GM23338 (cell line): Measurements from ENCODE around the gene R3HCC1L. TPM values are rescaled to one million over a fixed set of nuclear protein-coding genes. Genes with fewer than 3 reads are reported as not detected.

Experiments used
- ATAC-seq: fragments of 200-7000 bp; cut with Tn5 transposase; 3 replicates; pipeline ENCODE4 v1.9.1; 2020
- DNase-seq: peaks from one replicate; pipeline ENCODE4 v3.0.0-alpha.2; 2015; ENCODE audit warnings: low spot score
- H2AFZ ChIP-seq: fragments of 200-600 bp; sonication (generic); 2 replicates; pipeline ENCODE4 v1.8.0; 2016; ENCODE audit warnings: antibody characterized with exemption, mild to moderate bottlenecking, moderate library complexity
- H3F3A ChIP-seq: fragments of 200-600 bp; sonication (generic); replicated peaks from 2 replicates; pipeline ENCODE4 v1.8.0; 2017; ENCODE audit warnings: antibody characterized with exemption, mixed run types, low read depth
- H3K27ac ChIP-seq: fragments of 200-600 bp; sonication (generic); 2 replicates; pipeline ENCODE4 v1.6.1; 2016; ENCODE audit warnings: low read depth
- H3K27me3 ChIP-seq: fragments of 200-600 bp; sonication (generic); 2 replicates; pipeline ENCODE4 v1.8.0; 2016; ENCODE audit warnings: mild to moderate bottlenecking, mixed run types, moderate library complexity; ENCODE audit not compliant: insufficient read depth
- H3K36me3 ChIP-seq: fragments of 200-600 bp; sonication (generic); 2 replicates; pipeline ENCODE4 v1.8.0; 2016; ENCODE audit warnings: mild to moderate bottlenecking; ENCODE audit not compliant: insufficient read depth
- H3K4me1 ChIP-seq: fragments of 200-600 bp; sonication (generic); 2 replicates; pipeline ENCODE4 v1.8.0; 2016; ENCODE audit warnings: mild to moderate bottlenecking, moderate library complexity; ENCODE audit not compliant: insufficient read depth
- H3K4me2 ChIP-seq: fragments of 200-600 bp; sonication (generic); 2 replicates; pipeline ENCODE4 v1.7.1; 2017; ENCODE audit warnings: mixed run types
- H3K4me3 ChIP-seq: fragments of 200-600 bp; sonication (generic); 2 replicates; pipeline ENCODE4 v1.6.1; 2016; ENCODE audit warnings: mixed run types
- H3K79me2 ChIP-seq: fragments of 200-600 bp; sonication (generic); replicated peaks from 2 replicates; pipeline ENCODE4 v1.8.0; 2017; ENCODE audit warnings: mild to moderate bottlenecking; ENCODE audit not compliant: insufficient read depth
- H3K9me2 ChIP-seq: fragments of 200-600 bp; sonication (generic); 2 replicates; pipeline ENCODE4 v1.8.0; 2017; ENCODE audit not compliant: insufficient read depth
- H4K20me1 ChIP-seq: fragments of 200-600 bp; sonication (generic); replicated peaks from 2 replicates; pipeline ENCODE4 v1.8.0; 2017; ENCODE audit warnings: mild to moderate bottlenecking; ENCODE audit not compliant: insufficient read depth
- H3K27ac Mint-ChIP-seq: 2 replicates; pipeline ENCODE4 v1.8.0; 2020; ENCODE audit warnings: inconsistent platforms, mild to moderate bottlenecking, moderate library complexity, mixed read lengths
- H3K27me3 Mint-ChIP-seq: 3 replicates; pipeline ENCODE4 v1.8.0; 2022; ENCODE audit warnings: low read depth, mild to moderate bottlenecking, moderate library complexity, mixed read lengths, inconsistent platforms; ENCODE audit not compliant: insufficient read depth, poor library complexity
- H3K36me3 Mint-ChIP-seq: 3 replicates; pipeline ENCODE4 v1.8.0; 2021; ENCODE audit warnings: low read depth, mild to moderate bottlenecking, inconsistent platforms, moderate library complexity, mixed read lengths
- H3K4me1 Mint-ChIP-seq: 3 replicates; pipeline ENCODE4 v1.8.0; 2020; ENCODE audit warnings: mild to moderate bottlenecking, inconsistent platforms, mixed read lengths
- H3K4me3 Mint-ChIP-seq: 3 replicates; pipeline ENCODE4 v1.8.0; 2021; ENCODE audit warnings: moderate library complexity, mild to moderate bottlenecking, inconsistent platforms, mixed read lengths
- H3K9me3 Mint-ChIP-seq: 3 replicates; pipeline ENCODE4 v1.8.0; 2020; ENCODE audit warnings: moderate library complexity, mild to moderate bottlenecking, inconsistent platforms, mixed read lengths
- CREB1 ChIP-seq: fragments of 250-450 bp; sonication (Bioruptor Pico); IDR thresholded peaks from 2 replicates; pipeline ENCODE4 v1.5.0; 2020; ENCODE audit warnings: low read depth, mild to moderate bottlenecking, moderate library complexity
- EZH2 ChIP-seq: fragments of 200-600 bp; sonication (generic); IDR thresholded peaks from one replicate; pipeline ENCODE4 v1.8.0; 2017; ENCODE audit warnings: antibody characterized with exemption, mild to moderate bottlenecking, low read depth; ENCODE audit not compliant: unreplicated experiment
- EZH2phosphoT487 ChIP-seq: fragments of 200-600 bp; sonication (generic); IDR thresholded peaks from one replicate; pipeline ENCODE4 v1.8.1; 2018; ENCODE audit warnings: antibody characterized with exemption; ENCODE audit not compliant: unreplicated experiment
- JUNB ChIP-seq: IDR thresholded peaks from one replicate; pipeline ENCODE4 v1.6.1; 2016; ENCODE audit warnings: antibody characterized with exemption; ENCODE audit not compliant: unreplicated experiment
- NANOG ChIP-seq: IDR thresholded peaks from 2 replicates; pipeline ENCODE4 v1.6.1; 2016; ENCODE audit warnings: antibody characterized with exemption, borderline replicate concordance
- POLR2AphosphoS5 ChIP-seq: IDR thresholded peaks from 2 replicates; pipeline ENCODE4 v1.6.1; 2016; ENCODE audit warnings: antibody characterized with exemption, low read depth
- STAT1 ChIP-seq: IDR thresholded peaks from one replicate; pipeline ENCODE4 v1.6.1; 2016; ENCODE audit warnings: antibody characterized with exemption; ENCODE audit not compliant: unreplicated experiment
- ZNF114 ChIP-seq: fragments of 250-450 bp; sonication (Bioruptor Pico); IDR thresholded peaks from 2 replicates; pipeline ENCODE4 v1.5.0; 2020; ENCODE audit warnings: mild to moderate bottlenecking, moderate library complexity
- ZNF331 ChIP-seq: fragments of 250-450 bp; sonication (Bioruptor Pico); IDR thresholded peaks from 2 replicates; pipeline ENCODE4 v1.5.0; 2020; ENCODE audit warnings: low read depth, mild to moderate bottlenecking, moderate library complexity
- polyA plus RNA-seq: library from polyadenylated mRNA; unstranded; fragments of >200 nt; fragmentation: Nextera tagmentation; extraction: Ambion mirVana; gene quantifications from 2 replicates; pipeline ENCODE4 v1.2.1, GENCODE V29; 2016
- total RNA-seq: library from RNA; depleted of rRNA; stranded (reverse); fragments of >200 nt; shearing (Covaris generic); gene quantifications from 2 replicates; pipeline ENCODE4 v1.2.3, GENCODE V29; 2014
- TF ChIP-seq, protein P1 (sequence below): IDR thresholded peaks from 2 replicates; pipeline ENCODE4 v1.6.1; 2016; ENCODE audit warnings: antibody characterized with exemption
- TF ChIP-seq, protein P2 (sequence below): IDR thresholded peaks from one replicate; pipeline ENCODE4 v1.6.1; 2018; ENCODE audit warnings: antibody characterized with exemption; ENCODE audit not compliant: unreplicated experiment
- TF ChIP-seq, protein P3 (sequence below), 2 experiments: fragments of 200-600 bp in 1 of 2; sonication (generic) in 1 of 2; conservative IDR thresholded peaks; 2 replicates each; pipeline versions ENCODE4 v1.5.1 to v1.6.1; 2016 to 2017; ENCODE audit warnings: antibody characterized with exemption in 2 of 2, low read depth in 2 of 2, mild to moderate bottlenecking in 2 of 2, moderate library complexity in 1 of 2
- TF ChIP-seq, protein P4 (sequence below): fragments of 250-450 bp; sonication (Bioruptor Pico); IDR thresholded peaks from 2 replicates; pipeline ENCODE4 v1.5.0; 2020; ENCODE audit warnings: mild to moderate bottlenecking, moderate library complexity

The R3HCC1L gene
- total and polyA plus RNA-seq, 2 experiments from 2014 or later = 9.3 to 15.8 TPM

DNA sequence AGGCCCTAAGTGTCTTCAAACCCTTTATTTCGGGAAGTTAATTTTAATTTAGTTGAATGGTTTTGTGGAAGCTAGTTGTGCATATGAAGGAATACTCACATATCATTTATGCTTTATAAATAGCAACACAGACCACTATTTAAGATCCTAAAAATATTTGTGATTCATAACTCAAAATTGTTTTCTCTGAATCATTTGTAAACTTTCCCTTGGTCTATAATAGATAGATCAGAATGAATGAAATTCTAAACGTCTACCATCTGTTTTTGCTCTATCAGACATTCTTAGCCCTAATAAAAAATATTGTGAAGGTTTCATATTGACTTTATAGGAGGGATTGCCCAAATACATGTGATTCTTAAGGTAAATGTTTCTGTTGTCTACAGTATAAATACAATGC, 90.1 kb downstream of the R3HCC1L start:
- no peak overlapping the region for H3K4me3 Mint-ChIP-seq

More for the DNA sequence above, 90.1 kb downstream of the R3HCC1L start:
- peaks cover 2% of the 10 kb centered on the region for H3K27me3 Mint-ChIP-seq
- H3K27ac Mint-ChIP-seq = no peak overlapping the region
- TF ChIP-seq, protein P1, sequence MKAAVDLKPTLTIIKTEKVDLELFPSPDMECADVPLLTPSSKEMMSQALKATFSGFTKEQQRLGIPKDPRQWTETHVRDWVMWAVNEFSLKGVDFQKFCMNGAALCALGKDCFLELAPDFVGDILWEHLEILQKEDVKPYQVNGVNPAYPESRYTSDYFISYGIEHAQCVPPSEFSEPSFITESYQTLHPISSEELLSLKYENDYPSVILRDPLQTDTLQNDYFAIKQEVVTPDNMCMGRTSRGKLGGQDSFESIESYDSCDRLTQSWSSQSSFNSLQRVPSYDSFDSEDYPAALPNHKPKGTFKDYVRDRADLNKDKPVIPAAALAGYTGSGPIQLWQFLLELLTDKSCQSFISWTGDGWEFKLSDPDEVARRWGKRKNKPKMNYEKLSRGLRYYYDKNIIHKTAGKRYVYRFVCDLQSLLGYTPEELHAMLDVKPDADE = no peak
- TF ChIP-seq, protein P2, sequence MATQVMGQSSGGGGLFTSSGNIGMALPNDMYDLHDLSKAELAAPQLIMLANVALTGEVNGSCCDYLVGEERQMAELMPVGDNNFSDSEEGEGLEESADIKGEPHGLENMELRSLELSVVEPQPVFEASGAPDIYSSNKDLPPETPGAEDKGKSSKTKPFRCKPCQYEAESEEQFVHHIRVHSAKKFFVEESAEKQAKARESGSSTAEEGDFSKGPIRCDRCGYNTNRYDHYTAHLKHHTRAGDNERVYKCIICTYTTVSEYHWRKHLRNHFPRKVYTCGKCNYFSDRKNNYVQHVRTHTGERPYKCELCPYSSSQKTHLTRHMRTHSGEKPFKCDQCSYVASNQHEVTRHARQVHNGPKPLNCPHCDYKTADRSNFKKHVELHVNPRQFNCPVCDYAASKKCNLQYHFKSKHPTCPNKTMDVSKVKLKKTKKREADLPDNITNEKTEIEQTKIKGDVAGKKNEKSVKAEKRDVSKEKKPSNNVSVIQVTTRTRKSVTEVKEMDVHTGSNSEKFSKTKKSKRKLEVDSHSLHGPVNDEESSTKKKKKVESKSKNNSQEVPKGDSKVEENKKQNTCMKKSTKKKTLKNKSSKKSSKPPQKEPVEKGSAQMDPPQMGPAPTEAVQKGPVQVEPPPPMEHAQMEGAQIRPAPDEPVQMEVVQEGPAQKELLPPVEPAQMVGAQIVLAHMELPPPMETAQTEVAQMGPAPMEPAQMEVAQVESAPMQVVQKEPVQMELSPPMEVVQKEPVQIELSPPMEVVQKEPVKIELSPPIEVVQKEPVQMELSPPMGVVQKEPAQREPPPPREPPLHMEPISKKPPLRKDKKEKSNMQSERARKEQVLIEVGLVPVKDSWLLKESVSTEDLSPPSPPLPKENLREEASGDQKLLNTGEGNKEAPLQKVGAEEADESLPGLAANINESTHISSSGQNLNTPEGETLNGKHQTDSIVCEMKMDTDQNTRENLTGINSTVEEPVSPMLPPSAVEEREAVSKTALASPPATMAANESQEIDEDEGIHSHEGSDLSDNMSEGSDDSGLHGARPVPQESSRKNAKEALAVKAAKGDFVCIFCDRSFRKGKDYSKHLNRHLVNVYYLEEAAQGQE = no peak
- TF ChIP-seq ZNF331 (no peak), POLR2AphosphoS5 (no peak), EZH2phosphoT487 (no peak), JUNB (no peak), ZNF114 (CRISPR knock-in tag) (no peak), NANOG (no peak), CREB1 (CRISPR knock-in tag) (no peak), EZH2 (no peak), STAT1 (no peak)
- TF ChIP-seq, protein P3, sequence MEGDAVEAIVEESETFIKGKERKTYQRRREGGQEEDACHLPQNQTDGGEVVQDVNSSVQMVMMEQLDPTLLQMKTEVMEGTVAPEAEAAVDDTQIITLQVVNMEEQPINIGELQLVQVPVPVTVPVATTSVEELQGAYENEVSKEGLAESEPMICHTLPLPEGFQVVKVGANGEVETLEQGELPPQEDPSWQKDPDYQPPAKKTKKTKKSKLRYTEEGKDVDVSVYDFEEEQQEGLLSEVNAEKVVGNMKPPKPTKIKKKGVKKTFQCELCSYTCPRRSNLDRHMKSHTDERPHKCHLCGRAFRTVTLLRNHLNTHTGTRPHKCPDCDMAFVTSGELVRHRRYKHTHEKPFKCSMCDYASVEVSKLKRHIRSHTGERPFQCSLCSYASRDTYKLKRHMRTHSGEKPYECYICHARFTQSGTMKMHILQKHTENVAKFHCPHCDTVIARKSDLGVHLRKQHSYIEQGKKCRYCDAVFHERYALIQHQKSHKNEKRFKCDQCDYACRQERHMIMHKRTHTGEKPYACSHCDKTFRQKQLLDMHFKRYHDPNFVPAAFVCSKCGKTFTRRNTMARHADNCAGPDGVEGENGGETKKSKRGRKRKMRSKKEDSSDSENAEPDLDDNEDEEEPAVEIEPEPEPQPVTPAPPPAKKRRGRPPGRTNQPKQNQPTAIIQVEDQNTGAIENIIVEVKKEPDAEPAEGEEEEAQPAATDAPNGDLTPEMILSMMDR (conservative IDR thresholded peaks at IDR 0.05; ENCODE audit: low read depth in 2 of 2) = no peak
- TF ChIP-seq, protein P4, sequence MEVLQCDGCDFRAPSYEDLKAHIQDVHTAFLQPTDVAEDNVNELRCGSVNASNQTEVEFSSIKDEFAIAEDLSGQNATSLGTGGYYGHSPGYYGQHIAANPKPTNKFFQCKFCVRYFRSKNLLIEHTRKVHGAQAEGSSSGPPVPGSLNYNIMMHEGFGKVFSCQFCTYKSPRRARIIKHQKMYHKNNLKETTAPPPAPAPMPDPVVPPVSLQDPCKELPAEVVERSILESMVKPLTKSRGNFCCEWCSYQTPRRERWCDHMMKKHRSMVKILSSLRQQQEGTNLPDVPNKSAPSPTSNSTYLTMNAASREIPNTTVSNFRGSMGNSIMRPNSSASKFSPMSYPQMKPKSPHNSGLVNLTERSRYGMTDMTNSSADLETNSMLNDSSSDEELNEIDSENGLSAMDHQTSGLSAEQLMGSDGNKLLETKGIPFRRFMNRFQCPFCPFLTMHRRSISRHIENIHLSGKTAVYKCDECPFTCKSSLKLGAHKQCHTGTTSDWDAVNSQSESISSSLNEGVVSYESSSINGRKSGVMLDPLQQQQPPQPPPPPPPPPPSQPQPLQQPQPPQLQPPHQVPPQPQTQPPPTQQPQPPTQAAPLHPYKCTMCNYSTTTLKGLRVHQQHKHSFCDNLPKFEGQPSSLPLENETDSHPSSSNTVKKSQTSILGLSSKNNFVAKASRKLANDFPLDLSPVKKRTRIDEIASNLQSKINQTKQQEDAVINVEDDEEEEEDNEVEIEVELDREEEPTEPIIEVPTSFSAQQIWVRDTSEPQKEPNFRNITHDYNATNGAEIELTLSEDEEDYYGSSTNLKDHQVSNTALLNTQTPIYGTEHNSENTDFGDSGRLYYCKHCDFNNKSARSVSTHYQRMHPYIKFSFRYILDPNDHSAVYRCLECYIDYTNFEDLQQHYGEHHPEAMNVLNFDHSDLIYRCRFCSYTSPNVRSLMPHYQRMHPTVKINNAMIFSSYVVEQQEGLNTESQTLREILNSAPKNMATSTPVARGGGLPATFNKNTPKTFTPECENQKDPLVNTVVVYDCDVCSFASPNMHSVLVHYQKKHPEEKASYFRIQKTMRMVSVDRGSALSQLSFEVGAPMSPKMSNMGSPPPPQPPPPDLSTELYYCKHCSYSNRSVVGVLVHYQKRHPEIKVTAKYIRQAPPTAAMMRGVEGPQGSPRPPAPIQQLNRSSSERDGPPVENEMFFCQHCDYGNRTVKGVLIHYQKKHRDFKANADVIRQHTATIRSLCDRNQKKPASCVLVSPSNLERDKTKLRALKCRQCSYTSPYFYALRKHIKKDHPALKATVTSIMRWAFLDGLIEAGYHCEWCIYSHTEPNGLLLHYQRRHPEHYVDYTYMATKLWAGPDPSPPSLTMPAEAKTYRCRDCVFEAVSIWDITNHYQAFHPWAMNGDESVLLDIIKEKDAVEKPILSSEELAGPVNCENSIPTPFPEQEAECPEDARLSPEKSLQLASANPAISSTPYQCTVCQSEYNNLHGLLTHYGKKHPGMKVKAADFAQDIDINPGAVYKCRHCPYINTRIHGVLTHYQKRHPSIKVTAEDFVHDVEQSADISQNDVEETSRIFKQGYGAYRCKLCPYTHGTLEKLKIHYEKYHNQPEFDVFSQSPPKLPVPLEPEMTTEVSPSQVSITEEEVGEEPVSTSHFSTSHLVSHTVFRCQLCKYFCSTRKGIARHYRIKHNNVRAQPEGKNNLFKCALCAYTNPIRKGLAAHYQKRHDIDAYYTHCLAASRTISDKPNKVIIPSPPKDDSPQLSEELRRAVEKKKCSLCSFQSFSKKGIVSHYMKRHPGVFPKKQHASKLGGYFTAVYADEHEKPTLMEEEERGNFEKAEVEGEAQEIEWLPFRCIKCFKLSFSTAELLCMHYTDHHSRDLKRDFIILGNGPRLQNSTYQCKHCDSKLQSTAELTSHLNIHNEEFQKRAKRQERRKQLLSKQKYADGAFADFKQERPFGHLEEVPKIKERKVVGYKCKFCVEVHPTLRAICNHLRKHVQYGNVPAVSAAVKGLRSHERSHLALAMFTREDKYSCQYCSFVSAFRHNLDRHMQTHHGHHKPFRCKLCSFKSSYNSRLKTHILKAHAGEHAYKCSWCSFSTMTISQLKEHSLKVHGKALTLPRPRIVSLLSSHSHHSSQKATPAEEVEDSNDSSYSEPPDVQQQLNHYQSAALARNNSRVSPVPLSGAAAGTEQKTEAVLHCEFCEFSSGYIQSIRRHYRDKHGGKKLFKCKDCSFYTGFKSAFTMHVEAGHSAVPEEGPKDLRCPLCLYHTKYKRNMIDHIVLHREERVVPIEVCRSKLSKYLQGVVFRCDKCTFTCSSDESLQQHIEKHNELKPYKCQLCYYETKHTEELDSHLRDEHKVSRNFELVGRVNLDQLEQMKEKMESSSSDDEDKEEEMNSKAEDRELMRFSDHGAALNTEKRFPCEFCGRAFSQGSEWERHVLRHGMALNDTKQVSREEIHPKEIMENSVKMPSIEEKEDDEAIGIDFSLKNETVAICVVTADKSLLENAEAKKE = no peak
- DNase-seq (no peak), ATAC-seq (no peak)
- Histone ChIP-seq H4K20me1 (0 out of 2 replicates have a peak, but pooled peaks cover 2% of the 10 kb centered on the region), H3K4me3 (no peak overlapping the region), H3K36me3 (no peaks in the 10 kb centered on the region), H2AFZ (no peak overlapping the region), H3K27ac (no peak overlapping the region), H3K4me2 (no peak overlapping the region), H3K27me3 (no peaks in the 10 kb centered on the region), H3K9me2 (no peaks in the 10 kb centered on the region), H3K79me2 (peaks cover 33% of the 10 kb centered on the region), H3K4me1 (no peaks in the 10 kb centered on the region), H3F3A (no peaks in the 10 kb centered on the region)
- H3K36me3 Mint-ChIP-seq = peaks cover 9% of the 10 kb centered on the region; the same call in 2 of the 3 replicates
- peaks cover 12% of the 10 kb centered on the region; the same call in 2 of the 3 replicates for H3K9me3 Mint-ChIP-seq
- peaks cover 8% of the 10 kb centered on the region; the same call in 2 of the 3 replicates for H3K4me1 Mint-ChIP-seq
